DMS79 treated with DMSO at 0.1 percent for 48 hours (cell line): Measurements from ENCODE around the gene BRD4.

Experiments
- DNase-seq: peaks from one replicate; lab custom pipeline; 2025; lab: John Stamatoyannopoulos, UW

Gene BRD4

GRCh38 chr19:15265214-15265849, 67.0 kb downstream of the BRD4 start:
- DNase-seq: no peak

GRCh38 chr19:15264933-15265206, 67.5 kb downstream of the BRD4 start:
- DNase-seq: no peak

- peak; percentile 5 for DNase-seq
Measured at GRCh38 chr19:15264061-15264932, 68.0 kb downstream of the BRD4 start.

- no peak for DNase-seq
Measured at GRCh38 chr19:15263361-15263985, 68.9 kb downstream of the BRD4 start.

GRCh38 chr19:15262011-15262410, 70.3 kb downstream of the BRD4 start:
- no peak for DNase-seq

GRCh38 chr19:15260939-15261338, 71.4 kb downstream of the BRD4 start:
- no peak for DNase-seq

GRCh38 chr19:15259907-15260306, 72.4 kb downstream of the BRD4 start:
- no peak for DNase-seq

GRCh38 chr19:15257782-15258181, 74.6 kb downstream of the BRD4 start:
- DNase-seq: no peak

- no peak for DNase-seq
Measured at GRCh38 chr19:15256708-15257331, 75.5 kb downstream of the BRD4 start.

- no peak for DNase-seq
Measured at GRCh38 chr19:15255359-15255990, 76.9 kb downstream of the BRD4 start.

- no peak for DNase-seq
Measured at GRCh38 chr19:15254547-15254946, 77.8 kb downstream of the BRD4 start.

GRCh38 chr19:15253513-15253912, 78.8 kb downstream of the BRD4 start:
- DNase-seq: no peak

GRCh38 chr19:15253061-15253460, 79.3 kb downstream of the BRD4 start:
- no peak for DNase-seq

- DNase-seq: no peak
Measured at GRCh38 chr19:15252398-15253018, 79.8 kb downstream of the BRD4 start.

- DNase-seq: no peak
Measured at GRCh38 chr19:15251749-15252397, 80.5 kb downstream of the BRD4 start.

GRCh38 chr19:15251010-15251748, 81.2 kb downstream of the BRD4 start:
- DNase-seq: no peak

- no peak for DNase-seq
Measured at GRCh38 chr19:15250640-15250993, 81.7 kb downstream of the BRD4 start.

- no peak for DNase-seq
Measured at GRCh38 chr19:15249972-15250639, 82.2 kb downstream of the BRD4 start.

GRCh38 chr19:15249528-15249874, 82.8 kb downstream of the BRD4 start:
- DNase-seq: no peak
